DND-41 (cell line): ENCODE data around the gene DNAJA2.

Experiments
- CTCF ChIP-seq: IDR thresholded peaks from 2 replicates; pipeline ENCODE4 v1.5.1; 2012; ENCODE audit warnings: borderline replicate concordance, low read length, moderate library complexity, mild to moderate bottlenecking; ENCODE audit not compliant: poor library complexity, severe bottlenecking; ENCODE audit errors: extremely low read depth
- EZH2 ChIP-seq: IDR thresholded peaks from 3 replicates; pipeline ENCODE4 v1.6.1; 2012; ENCODE audit warnings: borderline replicate concordance, low read depth, mild to moderate bottlenecking, moderate library complexity, low read length, inconsistent platforms; ENCODE audit not compliant: severe bottlenecking

GRCh38 chr16:46922239-46922638 lies 51.2 kb downstream of the DNAJA2 start:
- TF ChIP-seq CTCF (no peak), EZH2 (no peak)
